ENCODE data around the gene FERMT2.

The FERMT2 gene

DNA sequence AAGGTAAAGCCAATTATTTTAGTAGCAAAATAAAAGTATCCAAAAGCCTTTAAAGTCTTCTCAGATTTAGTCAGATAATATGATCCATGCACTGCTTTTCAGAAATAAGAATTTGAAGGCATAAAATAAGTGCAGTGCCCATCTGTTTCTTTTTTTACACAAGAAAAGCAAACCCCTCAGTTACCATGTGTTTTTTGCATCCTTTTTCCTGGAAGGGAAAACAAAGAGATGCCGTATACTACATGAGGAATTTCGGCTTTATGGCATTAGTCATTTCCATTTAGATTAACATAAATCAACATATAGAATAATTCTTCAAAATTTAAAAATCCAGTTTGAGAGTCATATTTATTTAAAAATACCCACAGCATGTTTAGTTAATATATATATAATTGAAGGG, 89.4 kb downstream of the FERMT2 start:
- no peak for DNase-seq

DNA sequence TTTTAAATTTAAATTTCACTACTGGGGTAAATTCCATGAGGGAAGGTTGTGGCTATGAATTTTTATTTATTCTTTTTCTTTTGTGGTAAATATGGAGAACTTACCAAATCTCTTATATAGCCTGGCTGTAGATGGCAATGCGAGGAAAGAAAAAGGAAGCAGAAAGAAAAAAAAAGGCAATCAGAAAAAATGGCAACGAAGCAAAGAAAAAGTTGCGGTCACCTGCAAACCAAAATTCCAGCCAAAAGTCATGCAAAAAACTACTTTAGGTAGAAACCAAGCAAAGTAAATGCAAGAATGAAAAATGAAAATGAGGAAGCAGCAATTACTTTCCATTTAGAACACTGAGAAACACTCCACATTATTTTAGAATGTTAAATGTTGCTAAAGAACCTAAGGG, 89.9 kb downstream of the FERMT2 start:
- no peak for DNase-seq

DNA sequence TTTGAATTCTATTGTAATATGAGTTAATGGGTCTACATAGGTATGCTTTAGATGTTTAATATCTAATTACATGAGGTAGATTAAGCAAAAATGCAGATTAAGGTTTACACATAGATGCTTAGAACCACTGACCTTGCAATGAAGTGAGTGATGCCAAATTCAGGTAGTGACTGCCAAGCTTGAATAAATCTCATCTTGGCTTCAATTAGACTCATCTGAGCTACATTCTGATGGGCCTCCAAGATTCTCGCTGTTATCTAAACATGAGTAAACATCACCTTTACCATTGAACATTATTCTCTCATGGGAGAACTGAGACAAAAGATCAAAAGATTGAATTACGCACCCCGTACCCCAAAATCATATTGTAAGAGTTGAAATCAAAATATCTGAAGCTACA, 90.6 kb downstream of the FERMT2 start:
- no peak for DNase-seq

DNA sequence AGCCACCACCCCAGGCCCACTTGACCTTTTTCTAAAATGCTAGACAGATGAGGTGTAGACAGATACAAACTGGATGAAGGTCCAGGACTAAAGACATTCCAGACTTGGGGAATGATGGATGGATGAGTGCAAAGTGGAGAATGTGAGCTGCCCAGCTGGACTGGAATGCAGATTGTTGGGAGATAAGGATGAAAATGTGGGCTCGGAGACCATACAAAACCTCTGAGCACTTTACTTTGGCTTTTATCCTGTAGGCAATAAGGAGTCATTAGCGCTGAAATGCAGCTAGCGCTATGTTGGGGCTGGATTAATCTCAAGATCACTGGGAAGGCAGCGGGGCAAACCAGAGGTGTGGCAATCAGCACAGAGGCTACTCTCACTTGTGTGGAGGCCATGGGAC, 94.7 kb downstream of the FERMT2 start:
- no peak for DNase-seq

DNA sequence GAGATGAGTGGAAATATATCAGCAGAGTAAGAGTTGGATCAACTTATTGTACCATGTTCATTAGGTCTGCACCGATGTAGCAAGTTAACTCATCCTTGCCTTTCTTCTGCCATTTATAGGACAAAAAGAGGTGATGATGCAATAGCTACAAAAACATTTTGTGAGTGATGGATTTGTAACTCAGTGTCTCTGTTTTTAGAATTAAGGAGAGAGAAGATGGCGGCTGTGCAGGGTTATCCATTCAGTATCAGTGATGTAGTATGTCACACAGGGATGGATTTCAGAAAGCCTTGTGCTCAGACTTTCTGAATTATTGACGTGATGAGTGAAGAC, 97.4 kb downstream of the FERMT2 start:
- no peak for DNase-seq

DNA sequence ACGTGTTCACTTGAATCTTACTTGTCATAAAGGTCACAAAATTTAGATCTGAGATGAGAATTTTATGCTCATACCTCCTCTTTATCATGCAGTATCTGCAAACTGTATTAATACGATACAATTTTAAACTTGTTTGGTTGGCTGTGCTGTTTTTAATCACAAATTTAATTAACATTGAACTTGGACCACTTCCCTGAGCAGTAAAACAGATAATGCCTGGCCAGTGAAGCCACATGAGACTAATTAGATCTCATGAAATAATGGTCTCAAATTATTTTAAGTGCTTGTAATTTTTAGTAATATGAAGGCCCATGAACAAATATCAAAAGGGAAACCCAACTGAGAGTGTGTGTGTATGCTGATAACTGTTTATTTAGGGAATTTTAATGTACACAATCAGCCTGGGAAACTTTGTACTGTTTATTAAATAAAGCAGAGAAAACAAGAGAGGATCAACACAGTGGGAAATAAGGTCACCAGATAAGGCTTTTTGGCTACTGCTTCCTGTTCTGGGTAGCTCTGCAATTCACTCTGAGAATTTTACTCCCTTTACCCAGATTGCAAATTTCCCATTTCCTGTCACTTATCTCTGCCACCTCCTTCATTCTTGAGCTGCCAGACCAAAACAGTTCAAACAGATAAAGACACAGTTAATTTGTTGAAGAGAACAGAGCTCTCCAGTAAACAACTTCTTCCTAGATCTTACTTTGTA, 97.9 kb downstream of the FERMT2 start:
- DNase-seq, result no peak

DNA sequence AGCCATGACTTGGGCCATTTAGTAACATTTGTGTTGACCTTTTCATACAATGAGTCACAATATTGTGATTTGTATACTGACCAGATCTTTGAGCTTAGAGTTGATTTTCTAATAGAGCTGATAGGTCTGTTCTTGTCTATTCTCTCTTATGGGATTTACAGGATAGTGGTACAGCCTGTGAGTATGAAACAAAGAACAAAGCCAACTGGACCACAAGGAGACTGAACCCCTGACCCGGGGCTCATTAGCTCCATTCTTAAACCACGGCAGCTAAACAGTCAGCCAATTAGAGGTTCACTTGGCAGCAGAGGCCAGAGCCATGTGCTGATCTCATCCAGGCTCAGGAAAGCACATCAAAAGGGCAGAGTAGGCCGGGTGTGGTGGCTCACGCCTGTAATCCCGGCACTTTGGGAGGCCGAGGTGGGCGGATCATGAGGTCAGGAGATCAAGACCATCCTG, 100.4 kb downstream of the FERMT2 start:
- DNase-seq, result no peak

DNA sequence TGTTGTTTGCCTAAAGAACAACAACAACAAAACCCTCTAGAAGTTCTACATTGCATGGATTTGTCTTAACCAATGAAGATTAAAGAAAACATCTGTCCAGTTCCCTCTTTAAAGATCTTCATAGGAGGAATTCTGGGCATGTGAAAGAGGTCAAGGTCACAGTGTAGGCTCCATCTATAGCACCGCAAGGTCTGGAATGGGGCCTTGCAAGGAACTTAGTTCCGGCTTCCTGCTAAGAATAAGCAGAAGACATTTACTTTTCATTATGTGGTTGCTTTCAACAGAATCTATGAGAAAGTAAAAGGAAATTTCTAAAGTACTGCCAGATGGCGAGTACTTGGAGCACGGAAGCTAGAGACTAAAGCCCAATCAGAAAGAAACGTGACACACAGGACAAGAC, 102.2 kb downstream of the FERMT2 start:
- no peak for DNase-seq

DNA sequence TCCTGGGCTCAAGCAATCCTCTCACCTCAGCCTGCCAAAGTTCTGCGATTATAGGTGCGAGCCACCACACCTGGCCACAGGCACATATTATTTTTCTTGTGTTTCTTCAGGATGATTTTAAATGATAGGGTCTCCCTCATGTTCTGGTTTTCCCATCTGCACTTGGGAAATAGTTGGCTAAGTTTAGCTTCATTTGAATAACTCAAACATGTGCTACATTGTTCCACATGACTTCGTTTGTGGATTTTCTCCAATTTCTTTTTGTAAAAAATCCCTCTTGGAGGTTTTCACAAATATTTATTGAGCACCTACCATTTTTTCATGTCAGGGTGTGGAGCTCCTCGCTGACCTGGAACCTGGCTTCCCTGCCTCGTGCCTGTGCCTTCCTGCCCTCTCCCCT, 104.3 kb downstream of the FERMT2 start:
- DNase-seq, result no peak

DNA sequence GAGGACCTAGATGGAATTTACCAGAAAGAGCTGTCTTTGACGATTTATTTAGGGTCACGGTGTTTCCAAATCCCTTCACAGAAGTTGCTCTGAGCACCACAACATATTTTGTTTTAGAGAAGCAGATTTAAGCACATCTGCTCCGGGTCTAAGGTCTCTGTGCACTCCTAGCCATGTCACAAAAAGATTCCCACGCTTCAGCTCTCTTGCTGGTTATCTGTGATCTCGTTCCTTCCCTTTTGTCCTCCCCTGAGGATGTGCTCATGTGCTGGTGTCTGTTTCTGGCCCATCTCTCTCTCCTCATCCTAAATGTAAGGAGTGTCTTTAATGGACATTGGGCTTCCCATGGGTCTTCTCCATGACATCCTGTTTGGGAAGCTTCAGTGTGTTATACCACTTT, 105.8 kb downstream of the FERMT2 start:
- DNase-seq, result no peak

DNA sequence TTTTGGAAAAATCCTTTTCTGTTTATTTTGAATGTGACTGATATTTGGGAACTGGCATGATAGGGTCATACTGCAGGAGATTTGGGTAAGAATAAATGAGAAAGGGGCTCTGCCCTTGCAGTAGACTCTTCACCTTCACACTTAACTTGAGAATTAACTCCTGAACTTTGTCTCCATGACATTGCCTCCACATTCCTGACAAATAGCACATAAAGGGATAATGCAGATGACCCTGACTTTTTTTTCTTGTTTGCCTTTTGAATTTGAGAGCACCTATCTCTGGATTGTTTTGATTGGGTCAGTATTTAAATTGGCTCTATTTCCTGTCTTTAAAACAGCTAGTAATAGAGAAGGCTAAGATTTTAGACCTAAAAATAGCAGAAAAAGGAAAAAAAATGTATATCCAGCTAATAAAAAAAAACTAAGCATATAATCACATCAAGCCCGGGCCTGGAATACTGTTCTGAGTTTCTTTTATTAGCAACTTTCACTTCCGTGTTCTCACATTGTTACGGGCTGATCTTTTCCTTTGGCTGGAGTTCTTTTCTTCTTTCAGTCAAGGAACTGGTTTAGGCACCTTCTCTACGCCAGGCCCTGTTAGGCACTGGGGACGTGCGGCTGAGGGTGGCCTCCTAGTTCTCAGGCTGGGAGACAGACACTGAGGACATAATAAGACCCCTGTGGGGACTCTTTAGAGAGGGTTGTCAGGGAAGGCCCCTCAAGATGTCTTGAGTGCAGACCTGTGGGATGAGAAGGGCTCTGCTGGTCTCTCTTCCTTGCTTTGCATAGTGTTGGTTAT, 106.4 kb downstream of the FERMT2 start:
- no peak for DNase-seq

DNA sequence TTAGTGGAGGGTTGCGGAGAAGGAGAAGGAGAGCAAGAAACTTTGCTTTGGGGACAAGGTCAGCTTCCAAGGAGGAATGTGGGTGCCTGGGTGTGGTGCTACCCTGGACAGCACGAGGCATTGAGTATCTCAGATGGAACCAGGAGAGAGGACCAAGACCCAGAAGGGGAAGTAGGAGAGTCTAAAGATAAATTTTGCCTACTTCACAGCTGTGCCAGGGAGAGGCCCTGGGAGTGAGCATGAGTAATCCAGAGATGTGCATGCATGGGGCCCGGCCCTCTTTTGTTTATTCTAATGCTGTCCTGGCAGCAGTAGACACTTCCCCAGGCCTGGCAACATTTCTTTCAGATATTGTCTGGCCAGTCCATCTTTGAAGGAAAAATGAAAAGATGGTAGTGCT, 110.0 kb downstream of the FERMT2 start:
- DNase-seq, result no peak

DNA sequence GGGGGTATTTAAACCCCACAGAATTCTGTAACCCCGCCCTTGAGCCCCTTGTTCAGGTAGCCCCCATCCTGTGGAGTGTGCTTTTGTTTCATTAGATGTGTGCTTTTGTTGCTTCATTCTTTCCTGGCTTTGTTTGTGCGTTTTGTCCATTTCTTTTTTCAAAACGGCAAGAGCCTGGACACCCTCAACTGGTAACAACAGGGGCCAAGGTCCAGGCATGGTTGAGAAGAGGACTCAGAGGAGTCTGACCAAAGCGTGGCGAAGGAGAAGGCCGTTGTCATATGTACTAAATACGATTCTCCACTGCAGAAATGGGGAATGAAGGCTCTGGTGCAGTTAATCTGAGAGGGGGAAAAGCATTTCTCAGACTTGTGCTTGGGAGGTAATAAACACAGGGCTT, 113.4 kb downstream of the FERMT2 start:
- no peak for DNase-seq

DNA sequence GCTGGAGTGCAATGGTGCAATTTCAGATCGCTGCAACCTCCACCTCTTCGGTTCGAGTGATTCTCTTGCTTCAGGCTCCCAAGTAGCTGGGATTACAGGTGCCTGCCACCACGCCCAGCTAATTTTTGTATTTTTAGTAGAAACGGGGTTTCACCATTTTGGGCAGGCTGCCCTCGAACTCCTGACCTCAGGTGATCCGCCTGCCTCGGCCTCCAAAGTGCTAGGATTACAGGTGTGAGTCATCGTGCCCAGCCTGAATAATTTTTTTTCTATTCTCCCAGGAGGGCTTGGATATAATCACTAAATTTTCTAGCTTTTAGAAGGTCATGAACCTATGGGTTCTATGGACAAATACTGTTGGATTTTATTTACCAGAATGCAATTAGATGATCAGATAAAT, 114.8 kb downstream of the FERMT2 start:
- DNase-seq, result no peak

DNA sequence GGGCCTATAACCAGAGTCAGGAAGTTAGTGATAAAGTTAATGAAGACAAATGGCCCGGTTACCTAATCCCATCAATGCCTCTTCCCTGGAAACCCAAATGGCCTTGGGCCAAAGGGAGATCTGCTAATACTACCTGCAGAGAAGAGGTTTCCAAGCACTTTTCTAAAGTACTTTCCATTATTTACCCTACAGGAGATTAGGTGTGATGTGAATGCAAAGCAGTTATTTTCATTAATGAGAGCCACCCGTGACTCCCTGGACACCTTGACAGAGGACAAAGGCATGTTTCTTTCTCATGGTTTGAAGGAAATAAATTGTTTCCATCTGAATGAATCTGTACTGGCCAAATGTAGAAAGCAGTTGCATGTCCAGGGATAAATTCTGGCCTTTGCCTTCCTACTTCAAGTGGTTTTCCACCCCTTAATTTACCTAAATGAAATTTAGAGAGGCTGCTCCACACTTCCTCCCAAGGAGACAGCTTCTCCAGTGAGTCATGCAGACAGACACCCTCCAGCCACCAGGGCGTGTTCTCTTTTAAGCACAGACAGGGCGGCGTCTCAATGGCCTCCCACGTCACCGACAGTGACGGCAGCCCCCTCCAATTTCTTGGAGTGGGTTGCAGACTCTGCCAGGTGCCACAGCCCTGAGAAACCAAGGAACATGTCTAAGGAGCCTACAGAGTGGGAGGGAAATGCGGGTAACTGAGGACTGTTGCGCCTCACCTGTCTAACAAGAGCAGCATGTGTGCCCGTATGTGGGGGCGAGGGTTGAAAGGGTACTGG, 115.5 kb downstream of the FERMT2 start:
- no peak for DNase-seq

DNA sequence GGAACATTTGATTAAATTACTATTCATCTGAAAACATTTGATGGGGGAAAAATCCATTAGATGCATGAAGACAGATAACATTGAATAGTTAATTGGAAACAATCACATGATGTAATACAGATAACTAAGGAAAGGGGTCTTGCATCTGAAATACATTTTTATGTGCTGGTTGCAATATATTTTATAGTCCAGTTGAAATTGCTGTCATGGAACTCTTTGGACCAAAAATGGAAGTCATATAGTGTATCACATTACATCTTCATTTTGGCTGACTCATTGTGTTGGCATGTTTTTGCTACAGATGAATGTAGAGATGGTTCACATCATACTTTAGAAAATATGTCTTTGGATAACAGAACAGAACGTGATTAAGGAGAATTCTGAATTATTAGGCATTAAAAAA, 116.4 kb downstream of the FERMT2 start:
- no peak for DNase-seq

DNA sequence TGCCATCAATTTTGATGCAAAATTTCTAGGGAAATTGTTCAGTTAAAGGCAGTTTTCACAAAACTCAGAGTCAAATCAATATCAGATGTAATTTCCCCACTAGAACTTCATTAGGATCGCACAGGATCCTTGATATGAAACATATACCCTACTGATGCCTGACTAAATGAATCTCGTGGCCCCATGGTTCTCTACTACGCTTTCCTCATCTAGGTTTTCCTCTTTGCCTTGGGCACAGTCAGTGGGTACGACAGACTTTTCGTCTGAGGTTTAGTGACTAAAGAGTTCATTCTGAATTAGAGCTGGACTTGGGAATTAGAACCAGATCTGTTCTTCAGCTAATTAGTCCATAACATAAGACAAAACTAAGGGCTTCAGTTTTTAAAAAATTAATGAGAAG, 117.0 kb downstream of the FERMT2 start:
- no peak for DNase-seq

DNA sequence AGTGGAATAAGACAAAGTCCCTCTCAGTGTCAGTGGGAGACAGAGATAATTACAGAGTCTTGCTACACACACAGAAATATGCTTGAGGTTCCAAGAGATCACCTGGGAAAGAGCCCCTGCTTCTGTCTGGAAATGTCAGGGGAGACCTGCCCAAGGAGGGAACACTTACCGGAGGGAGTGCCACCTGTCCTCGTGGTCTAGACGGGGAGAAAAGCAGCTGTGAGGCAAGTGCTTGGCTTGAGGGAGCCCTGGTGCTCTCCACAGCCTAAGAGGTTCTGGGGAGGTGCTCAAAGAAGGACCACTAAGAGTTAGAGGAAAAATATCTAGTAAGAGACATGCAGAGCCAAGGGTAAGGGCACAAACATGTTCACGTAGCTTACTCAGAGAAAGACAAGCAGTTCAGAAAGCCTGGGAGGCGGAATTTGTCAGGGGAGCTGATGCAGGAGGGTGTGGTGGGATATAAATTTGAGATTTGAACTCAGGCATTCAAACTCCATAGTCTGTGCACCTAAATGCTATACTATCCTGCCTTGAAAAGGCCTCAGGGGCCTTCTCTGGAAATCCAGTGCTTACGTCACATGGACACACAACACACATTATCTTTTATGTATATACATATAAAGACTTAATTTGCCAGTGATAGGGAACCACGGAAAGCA, 121.2 kb downstream of the FERMT2 start:
- no peak for DNase-seq

DNA sequence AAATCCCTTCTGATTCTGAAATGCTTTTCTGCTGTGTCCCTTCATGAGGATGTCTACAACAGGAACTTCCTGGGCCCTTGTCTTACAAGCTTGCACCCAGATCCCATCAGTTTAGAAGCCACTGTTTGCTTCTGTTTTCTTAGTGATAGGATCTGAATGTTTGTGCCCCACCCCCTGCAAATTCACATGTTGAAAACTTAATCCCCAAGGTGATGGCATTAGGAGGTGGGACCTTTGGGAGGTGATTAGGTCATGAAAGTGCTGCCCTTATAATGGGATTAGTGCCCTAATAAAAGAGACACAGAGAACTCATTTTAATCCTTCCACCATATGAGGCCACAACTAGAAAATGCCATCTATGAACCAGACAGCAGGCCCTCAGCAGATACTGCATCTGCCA, 123.4 kb downstream of the FERMT2 start:
- DNase-seq, result no peak

DNA sequence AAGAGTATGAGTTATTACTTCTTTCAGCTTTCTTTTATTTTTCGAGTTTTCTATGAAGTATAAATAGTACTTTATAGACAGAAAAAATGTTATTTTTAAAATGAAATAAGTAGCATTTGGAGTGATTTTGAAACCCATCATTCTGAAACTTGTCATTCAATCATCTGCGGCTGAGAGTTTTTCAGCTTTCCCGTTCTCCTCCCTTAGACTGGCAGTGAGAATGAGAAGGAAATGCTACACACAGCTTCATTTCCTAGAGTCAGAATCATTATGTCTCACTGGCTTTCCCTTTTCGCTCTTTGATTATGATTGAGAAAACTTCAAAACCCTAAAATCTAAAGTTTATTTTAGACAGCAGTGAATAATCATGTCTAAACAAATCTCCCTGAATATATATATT, 125.8 kb downstream of the FERMT2 start:
- no peak for DNase-seq

DNA sequence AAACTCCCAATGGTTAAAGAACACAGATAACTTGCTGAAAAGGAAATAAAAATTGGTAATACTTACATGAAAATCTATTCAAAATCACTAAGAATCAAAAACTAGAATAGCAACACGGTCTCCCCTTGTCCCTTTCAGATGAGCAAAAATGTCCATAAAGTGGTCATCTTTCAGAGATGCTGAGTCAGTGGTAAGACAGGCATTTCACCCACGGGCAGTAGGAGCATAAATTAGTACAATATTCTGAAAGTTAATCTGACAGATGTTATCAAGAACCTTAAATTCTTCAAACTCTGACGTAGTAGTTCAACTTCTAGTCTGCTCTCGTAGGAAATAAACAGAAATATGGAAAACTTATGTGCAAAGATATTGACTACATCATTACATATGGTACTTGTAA, 126.4 kb downstream of the FERMT2 start:
- DNase-seq, result no peak

DNA sequence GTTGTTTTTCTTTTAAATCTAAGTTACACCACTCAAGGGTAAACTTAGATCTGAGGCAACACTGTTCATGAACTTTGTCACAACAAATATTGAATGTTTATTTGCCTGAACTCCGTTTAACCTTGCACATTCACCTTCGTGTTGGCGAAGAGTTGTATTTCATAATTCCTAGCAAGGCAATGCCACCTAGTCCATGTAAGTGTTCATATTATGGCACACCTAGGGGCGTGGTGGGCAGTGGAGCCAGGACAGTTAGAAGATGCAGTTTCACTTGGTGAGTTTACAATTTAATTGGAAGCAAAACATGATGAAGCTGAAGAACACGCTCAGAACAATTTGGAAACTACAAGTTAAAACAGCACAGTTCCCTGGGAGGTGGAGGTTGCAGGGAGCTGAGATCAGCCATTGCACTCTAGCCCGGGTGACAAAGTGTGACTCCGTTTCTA, 129.0 kb downstream of the FERMT2 start:
- no peak for DNase-seq

DNA sequence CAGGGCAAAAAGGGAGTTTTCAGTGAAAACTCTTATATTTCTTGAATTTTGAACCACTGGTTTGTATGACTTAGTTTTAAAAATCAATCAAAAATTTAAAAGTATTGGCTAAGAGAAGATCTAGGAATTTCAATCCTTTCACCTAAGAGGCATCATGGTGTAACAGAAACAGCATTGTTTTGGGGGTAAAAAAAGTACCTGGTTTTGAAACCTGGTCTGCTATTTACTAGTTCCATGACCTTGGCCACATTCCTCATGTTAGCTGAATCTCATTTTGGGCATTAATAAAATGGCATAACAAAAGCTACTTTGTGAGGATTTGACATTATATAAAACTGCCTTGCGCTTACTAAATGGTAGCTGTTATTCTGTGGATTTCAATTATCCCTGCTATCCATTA, 142.7 kb downstream of the FERMT2 start:
- no peak for DNase-seq
